Right hindlimb (tissue), 1 donor: ENCODE results near the gene TMEM135.

Source experiments
- DNase-seq: peaks from one replicate; pipeline ENCODE4 v3.0.0-alpha.2; 2018

TMEM135 gene

DNA sequence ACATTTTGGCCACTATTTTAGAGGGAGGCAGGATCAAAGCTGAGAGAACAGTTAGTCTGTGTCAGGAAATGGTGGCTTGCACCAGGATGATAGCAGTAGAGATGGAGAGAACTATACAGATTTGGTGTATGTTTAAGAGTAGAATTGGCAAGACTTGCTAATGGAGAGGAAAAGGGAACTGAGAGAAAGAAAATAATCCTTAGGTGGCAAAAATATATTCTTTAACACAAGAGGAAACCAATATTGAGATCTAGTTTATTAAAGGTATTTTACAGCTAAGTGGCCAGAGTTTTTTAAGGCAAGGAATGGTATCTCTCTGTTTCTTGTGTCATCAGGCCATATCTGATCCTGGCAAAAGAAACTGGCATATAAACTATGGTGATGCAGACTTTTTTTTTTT lies 278.8 kb downstream of the TMEM135 start:
- DNase-seq, result no peak

GRCh38 chr11:87317441-87317840 lies 279.7 kb downstream of the TMEM135 start:
- no peak for DNase-seq

- no peak for DNase-seq
These were observed 282.4 kb downstream of the TMEM135 start for GRCh38 chr11:87320123-87320522.

- no peak for DNase-seq
These were observed 284.8 kb downstream of the TMEM135 start for GRCh38 chr11:87322568-87322967.

- no peak for DNase-seq
These were observed 286.2 kb downstream of the TMEM135 start for GRCh38 chr11:87323899-87324298.

- DNase-seq, result no peak
These were observed 287.2 kb downstream of the TMEM135 start for GRCh38 chr11:87324817-87325489.

- no peak for DNase-seq
These were observed 287.7 kb downstream of the TMEM135 start for GRCh38 chr11:87325490-87325872.

DNA sequence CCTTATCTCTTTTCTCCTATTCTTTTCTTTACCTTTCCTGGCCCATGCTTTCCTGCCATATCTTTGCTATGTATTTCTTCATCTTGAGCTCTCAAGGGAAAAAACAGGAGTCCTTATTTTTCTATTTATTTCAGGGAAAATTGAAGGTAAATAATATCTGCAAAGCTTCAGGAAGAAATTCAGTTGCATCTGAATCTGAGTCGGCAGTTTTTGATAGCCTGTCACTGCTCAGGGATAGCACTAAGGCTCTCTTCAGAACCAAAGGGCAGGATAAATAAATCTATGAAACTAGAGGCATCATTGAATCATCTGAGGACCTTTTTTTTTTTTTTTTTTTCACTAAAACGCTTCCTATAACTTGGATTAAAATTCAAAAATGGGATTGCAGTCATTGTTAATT lies 288.9 kb downstream of the TMEM135 start:
- DNase-seq, result no peak

DNA sequence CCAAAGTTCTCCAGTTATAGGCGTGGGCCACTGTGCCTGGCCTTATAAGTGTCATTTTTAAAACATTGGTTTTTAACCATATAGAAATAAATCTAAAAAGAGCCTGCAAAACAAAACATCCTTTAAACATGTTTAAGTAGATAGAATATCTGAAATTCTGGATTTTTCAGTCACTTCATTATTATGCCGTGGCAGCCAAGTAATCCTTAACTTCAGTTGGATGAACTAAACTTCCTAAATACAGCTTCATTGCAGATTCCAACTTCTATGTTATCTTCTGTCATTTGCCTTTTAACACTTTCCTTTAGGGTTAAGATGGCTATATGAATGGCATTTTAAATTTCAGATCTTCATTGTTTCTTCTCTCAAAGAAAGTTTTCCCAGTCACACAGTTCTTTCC lies 291.4 kb downstream of the TMEM135 start:
- DNase-seq, result no peak

DNA sequence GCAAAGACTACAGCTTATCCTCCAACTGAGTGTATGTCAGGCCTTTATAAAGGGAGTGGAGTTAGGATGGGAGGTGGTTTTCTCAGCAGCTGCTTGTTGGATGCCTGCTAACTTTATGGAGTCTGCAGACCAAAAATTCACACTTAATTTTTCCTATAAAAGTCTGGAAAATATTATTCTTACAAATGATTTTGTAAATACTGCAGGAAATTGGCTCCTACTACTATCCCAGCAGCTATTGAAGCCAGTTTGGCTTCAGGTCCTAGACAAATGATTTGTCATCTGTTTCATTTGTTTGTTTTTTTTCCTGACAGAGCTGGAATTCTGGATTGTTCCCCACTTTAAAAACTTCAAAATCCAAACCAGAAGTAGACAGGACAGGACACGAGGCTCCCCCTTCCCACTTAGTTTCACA lies 292.5 kb downstream of the TMEM135 start:
- DNase-seq, result peak; percentile 52

DNA sequence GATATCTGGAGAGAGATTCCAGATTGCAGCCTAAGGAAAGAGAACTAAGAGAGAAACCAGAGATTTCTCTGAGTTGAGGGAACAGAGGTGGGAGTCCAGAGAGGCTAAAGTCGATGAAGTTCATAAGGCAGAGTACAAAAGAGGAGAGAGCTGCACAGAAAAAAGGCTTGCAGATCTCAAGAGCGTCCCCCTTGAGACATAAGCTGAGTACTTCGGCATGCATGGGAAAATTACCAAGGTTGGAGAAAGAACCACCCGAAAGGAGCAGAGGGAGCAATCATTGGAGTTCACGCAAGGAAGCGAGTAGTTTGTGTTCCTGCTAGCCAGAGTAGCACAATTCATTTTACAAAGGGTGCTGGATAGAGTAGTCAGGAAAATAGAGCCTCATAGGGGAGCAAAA lies 293.5 kb downstream of the TMEM135 start:
- DNase-seq, result peak; percentile 41

DNA sequence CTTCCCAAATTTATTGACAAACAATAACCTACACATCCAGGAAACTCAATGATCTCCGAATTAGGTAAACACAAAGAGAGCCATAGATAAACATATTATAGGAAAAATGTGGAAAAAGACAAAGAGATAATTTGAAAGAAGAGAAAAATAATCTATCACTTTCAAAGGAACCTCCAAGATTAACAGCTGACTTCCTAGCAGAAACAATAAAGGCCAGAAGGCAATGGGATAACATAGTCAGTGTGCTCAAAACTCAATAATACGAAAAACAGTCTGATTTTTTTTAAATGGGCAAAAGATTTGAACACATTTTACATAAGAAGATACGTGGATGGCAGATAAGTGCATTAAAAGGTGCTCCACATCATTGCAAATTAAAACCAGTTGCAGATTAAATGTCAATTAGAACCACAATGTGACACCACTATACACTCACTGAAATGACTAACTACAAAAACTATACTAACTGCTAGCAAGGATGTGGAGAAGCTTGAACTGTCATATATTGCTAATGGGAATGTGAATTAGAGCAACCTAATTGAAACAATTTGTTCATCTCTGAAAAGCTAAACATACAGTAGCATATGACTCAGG lies 300.4 kb downstream of the TMEM135 start:
- DNase-seq, result no peak

GRCh38 chr11:87339416-87339815 lies 301.7 kb downstream of the TMEM135 start:
- no peak for DNase-seq

DNA sequence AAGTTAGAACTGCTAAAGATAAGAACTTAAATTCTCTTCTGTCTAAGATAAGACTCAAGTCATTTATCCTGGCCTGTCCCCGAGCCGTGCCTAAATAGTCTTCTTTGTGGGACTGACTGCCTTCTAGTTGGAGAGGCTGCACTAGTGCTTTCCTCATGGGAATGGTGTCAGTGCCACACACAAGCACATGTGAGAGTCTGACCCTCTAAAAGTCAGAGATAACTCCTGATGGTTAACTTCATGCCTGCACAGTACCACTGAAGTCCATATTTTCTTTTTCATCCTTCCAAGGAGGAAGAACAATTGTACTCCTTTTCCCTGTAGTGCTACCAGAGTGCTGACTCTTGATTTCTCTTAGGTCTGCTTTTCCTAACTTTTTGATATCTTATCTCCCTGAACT lies 309.7 kb downstream of the TMEM135 start:
- no peak for DNase-seq

DNA sequence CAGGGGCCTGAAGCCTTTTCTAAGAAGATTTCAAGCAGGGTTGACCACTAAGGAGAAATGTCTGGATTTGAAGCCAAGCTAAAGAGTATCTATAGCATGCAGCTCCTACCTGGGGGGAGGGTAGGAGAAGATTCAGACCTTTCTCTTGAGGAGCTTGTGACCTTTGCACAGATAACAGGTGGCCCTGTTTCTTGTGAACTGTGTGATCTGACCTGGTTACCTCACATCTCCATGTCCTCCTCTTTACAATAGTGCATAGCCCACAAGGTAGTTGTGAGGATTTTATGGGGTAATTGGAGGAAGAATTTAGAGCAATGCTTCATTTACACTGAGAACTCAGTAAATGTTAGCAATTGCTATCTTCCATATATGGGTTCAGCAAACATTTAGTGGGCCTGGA lies 310.1 kb downstream of the TMEM135 start:
- no peak for DNase-seq

- no peak for DNase-seq
These were observed 313.9 kb downstream of the TMEM135 start for GRCh38 chr11:87351676-87352075.

DNA sequence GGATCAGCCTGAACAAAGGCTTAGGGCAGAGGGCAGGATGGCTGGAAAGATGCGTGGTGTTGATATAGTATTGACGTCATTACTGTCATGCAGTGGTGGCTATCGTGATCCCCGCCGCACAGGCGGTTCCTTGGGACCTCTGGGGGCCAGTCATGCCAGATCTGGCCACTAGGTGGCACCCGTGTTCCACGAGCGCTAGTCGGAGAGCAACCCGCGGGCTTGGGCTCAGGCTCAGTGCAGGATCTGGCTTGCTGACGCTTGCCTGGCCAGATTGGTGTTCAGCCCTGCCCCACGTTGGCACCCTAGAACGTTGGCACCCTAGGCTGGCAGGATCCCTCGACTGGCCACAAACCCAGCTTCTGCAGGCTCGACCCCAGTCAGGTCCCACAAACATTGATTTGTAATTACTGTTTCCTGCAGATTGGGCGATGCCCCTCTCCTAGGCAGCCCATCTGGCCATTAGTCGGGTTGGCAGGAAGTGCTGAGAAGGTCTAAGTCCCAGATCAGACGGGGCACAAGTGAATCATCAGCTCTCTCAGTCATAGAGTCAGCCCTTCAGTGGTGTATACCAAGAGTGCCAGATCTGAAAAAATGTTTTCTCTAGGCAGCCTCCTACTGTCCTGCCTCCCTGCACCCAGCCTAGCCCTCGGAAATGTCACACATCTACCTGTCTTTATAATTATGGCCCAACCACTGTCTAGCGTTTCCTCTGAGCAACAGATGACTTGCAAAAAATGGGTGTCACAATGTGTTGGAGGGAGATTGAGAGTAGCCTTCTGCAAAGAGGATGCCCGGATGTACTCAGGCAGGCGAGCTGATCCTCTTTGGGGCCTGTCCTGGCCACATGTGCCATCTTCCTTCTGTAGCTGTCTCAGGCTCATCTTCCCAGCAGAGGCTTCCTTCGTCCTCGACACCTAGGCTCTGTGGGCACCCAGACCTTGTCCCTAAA lies 315.3 kb downstream of the TMEM135 start:
- peak; percentile 85 for DNase-seq

GRCh38 chr11:87353771-87354345 lies 316.1 kb downstream of the TMEM135 start:
- peak; percentile 32 for DNase-seq

DNA sequence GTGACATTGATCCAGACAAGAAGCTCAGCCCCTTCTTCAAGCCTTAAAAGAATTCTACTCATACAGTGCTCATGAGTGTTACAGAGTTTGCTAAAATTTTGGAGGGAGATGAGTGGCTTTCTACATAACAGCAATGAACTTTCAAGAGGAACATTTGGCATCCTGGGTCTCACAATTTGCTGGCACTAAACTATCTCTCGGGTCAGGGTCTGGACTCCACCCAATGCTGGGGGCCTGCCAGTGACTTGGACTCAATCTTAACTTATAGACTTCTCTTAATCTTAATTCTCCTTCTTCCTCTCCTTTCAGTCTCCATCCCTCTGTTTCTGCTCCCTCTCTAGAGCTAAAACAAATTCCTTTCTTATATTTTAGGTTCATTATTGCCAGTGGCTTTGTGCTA lies 317.9 kb downstream of the TMEM135 start:
- peak; percentile 55 for DNase-seq

GRCh38 chr11:87356428-87356827 lies 318.7 kb downstream of the TMEM135 start:
- no peak for DNase-seq

DNA sequence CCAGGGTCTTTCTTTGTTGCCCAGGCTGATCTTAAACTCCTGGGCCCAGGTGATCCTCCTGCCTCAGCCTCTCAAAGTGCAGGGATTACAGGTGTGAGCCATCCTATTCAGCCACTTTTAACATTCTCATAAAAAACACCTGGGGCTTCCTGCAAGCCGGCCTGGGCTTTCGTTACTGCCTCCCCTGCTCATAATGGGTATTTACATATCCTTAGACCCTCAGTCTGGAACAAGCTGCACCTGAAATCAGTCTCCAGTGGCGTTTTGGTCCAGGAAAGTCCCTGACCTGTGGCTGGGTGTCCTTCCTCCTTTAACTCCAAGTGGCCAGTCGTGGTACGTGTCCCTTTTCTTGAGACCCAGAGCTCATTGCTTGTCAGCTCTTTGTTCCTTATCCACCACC lies 320.7 kb downstream of the TMEM135 start:
- no peak for DNase-seq

- no peak for DNase-seq
These were observed 321.7 kb downstream of the TMEM135 start for GRCh38 chr11:87359401-87359800.

DNA sequence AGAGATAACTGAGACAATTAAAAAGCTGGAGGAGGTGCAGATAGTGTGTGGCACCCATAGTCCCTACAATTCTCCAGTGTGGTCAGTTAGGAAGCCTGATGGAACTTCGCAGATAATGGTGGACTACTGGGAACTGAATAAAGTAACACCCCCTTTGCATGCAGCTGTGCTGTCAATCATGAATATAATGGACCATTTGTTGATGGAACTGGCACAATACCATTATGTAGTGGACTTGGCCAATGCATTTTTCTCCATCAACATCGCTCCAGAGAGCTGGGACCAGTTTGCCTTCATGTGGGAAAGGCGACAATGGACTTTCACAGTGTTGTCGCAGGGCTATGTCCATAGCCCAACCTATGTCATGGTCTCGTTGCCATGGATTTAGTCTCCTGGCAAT lies 324.2 kb downstream of the TMEM135 start:
- DNase-seq, result no peak
